ENCODE results near the gene ARSD.

GRCh38 chrX:2878563-2878962, 50.6 kb downstream of the ARSD start:
- TF ChIP-seq, protein P1, sequence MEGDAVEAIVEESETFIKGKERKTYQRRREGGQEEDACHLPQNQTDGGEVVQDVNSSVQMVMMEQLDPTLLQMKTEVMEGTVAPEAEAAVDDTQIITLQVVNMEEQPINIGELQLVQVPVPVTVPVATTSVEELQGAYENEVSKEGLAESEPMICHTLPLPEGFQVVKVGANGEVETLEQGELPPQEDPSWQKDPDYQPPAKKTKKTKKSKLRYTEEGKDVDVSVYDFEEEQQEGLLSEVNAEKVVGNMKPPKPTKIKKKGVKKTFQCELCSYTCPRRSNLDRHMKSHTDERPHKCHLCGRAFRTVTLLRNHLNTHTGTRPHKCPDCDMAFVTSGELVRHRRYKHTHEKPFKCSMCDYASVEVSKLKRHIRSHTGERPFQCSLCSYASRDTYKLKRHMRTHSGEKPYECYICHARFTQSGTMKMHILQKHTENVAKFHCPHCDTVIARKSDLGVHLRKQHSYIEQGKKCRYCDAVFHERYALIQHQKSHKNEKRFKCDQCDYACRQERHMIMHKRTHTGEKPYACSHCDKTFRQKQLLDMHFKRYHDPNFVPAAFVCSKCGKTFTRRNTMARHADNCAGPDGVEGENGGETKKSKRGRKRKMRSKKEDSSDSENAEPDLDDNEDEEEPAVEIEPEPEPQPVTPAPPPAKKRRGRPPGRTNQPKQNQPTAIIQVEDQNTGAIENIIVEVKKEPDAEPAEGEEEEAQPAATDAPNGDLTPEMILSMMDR (IDR thresholded peaks at IDR 0.05; ENCODE audit: insufficient read depth, low read depth, low read length): no peak
- TF ChIP-seq EZH2 (IDR thresholded peaks at IDR 0.05; ENCODE audit: insufficient read depth, low read length): no peak
